GM19463 (cell line): Measurements from ENCODE around the gene HYKK.
"Not testable (repeated sequence)": the region's sequence is repeated elsewhere in the genome, so short reads cannot be mapped to it uniquely, and the experiment has no call there.

Source experiments
- ATAC-seq: cut with Tn5 transposase; IDR thresholded peaks from one replicate; pipeline ENCODE4 v1.9.1; 2021; ENCODE audit warnings: mild to moderate bottlenecking, moderate library complexity; ENCODE audit not compliant: unreplicated experiment

Gene HYKK, protein sequence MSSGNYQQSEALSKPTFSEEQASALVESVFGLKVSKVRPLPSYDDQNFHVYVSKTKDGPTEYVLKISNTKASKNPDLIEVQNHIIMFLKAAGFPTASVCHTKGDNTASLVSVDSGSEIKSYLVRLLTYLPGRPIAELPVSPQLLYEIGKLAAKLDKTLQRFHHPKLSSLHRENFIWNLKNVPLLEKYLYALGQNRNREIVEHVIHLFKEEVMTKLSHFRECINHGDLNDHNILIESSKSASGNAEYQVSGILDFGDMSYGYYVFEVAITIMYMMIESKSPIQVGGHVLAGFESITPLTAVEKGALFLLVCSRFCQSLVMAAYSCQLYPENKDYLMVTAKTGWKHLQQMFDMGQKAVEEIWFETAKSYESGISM

DNA sequence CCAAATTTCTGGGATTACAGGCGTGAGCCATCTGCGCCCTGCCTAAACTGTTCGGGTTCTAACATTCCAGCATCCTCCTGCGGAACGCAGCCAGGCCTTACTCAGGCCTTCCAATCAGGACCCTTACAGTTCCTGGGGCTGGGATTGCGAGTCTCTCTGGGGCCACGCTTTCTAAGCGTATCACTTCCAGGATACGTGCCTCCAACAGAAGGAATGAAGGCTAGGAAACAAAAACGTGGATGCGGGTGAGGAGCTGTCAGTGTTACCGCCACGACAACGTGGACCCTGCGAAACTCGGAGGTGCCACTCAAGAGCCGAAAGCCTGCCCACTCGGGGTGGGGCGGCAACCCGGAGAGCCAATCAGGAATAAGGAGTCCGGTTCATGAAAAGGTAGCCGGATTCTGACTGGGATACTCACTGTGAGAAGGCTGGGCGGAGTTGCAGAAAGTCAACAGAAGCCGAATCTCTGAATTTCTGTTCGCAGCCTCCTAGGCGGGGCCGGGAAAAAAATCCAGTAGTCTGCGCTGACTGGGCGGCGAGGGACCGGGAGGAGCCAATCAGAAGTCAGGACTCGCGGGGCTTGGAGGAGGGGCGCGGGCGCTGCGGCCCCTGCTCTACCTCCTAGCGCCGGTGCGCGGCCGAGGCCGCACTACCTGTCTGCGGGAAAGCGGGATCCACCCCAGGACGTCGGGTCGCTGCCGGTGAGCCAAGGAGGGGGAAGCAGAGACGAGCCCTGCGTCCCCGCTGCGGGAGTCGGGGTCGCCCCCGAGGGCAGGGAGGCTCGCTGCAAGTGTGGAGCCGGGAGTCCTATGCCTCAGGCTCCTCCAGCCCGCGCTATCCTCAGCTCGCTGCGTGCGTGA is at the start of gene HYKK:
HYKK (plus strand) TSS at position 607 of the 860 bp plus-strand sequence. CDS start 5,512 bp downstream, outside the sequence.
- ATAC-seq = peak; percentile 92

DNA sequence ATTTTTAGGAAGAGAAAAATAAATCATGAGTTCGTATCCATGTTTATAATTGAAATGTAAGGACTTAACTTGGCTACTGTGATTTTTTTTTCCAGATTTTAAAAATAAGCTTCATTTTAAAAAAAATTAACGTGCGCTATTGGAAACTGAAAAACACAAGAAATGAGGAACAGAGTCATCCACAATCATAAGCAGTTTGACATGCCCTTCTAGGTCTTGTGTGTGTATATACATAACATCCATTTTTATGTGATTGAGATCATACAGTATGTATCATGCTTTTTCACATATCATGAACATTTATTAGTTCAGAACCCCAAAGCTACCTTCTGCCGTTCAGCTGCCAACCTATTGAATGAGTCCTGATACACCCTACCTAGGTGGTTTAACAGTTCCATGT is 46.6 kb upstream of the HYKK start:
- no peak for ATAC-seq

- ATAC-seq = no peak
Measured at GRCh38 chr15:78461171-78461888, 46.0 kb upstream of the HYKK start.

DNA sequence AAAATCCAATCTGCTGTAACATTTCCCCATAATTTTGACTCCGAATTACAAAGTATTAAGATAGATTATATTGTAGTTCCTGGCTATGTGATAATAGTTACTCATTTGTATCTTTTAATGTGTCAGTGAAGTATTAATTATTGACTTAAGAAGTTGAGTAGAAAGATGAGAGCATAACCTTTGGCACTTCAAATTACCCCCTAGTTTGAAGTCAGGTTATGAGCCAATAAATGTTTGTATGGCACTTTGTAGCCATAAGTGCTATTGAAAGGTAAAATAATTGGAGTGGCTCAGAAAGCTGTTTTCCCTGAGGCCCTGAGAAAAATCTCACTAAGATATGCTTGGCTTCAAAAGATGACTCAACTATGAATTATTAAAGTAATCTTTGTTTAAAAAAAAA is 38.3 kb upstream of the HYKK start:
- ATAC-seq = no peak

GRCh38 chr15:78477295-78477694 is 30.1 kb upstream of the HYKK start:
- no peak for ATAC-seq

DNA sequence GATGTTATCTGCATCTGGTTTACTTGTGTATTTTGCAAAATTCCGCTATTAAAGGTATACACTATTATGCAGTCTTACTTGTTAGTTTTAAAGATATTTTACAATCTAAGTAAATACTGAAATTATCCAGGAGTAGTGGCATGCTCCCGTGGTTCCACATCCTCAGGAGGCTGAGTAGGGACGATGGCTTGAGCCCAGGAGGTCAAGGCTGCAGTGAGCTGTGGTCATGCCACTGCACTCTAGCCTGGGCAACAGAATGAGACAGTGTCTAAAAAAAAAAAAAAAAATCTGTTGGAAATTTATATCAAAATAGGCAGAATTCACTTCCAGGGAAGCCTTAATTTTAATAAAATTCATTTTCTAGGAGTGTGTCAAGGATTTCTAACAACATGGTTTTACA is 27.7 kb upstream of the HYKK start:
- no peak for ATAC-seq

GRCh38 chr15:78481917-78482316 is 25.5 kb upstream of the HYKK start:
- ATAC-seq = no peak

DNA sequence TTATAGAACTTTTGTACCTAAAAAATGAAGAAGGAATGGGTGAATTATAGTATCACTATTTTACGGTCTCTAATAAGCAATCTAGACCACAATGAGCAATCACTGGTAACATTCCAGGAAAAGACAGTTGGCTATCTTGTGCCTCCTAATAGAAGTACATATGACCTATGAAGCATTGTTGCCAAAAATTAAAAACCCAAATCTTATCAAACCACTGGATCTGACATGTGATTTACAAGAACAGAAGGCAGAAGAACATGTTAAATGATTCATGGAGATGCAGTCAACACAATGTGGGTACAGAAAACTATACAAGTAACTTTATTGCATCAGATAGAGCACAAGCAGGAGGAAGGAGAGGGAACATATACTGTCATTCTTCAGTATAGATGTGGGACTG is 14.5 kb upstream of the HYKK start:
- no peak for ATAC-seq

- no peak for ATAC-seq
Measured at GRCh38 chr15:78501857-78502256, 5.5 kb upstream of the HYKK start.

DNA sequence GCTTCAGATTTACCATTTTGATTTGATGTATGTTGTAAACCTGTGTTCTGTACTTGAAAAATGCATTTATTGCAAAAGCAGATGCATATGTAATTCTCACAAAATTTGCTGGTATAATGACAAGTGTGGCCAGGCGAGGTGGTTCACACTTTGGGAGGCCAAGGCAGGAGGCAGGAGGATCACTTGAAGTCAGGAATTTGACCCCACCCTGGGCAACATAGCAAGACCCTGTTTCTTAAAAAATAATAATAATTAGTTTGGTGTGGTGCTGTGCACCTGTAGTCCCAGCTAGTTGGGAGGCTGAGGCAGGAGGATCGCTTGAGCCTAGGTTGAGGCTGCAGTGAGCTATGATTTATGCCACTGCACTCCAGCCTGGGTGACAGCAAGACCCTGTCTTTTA is 4.7 kb upstream of the HYKK start:
- no peak for ATAC-seq

- ATAC-seq = no peak
Measured at GRCh38 chr15:78507831-78508160, 419 bp downstream of the HYKK start.

- ATAC-seq = no peak
Measured at GRCh38 chr15:78508272-78508671, 895 bp downstream of the HYKK start.

- no peak for ATAC-seq
Measured at GRCh38 chr15:78509726-78510312, 2.4 kb downstream of the HYKK start.

DNA sequence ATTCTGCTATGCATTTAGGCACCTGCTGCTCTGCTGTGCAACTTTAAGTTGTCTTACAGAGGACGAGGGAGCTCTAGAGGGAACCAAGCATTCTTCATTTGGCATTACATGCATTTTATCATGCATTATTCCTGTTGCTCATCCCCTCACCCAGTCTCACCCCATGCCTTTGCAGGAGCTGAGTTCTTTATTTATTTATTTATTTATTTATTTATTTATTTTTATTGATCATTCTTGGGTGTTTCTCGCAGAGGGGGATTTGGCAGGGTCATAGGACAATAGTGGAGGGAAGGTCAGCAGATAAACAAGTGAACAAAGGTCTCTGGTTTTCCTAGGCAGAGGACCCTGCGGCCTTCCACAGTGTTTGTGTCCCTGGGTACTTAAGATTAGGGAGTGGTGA is 12.7 kb downstream of the HYKK start:
- ATAC-seq = not testable (repeated sequence)

DNA sequence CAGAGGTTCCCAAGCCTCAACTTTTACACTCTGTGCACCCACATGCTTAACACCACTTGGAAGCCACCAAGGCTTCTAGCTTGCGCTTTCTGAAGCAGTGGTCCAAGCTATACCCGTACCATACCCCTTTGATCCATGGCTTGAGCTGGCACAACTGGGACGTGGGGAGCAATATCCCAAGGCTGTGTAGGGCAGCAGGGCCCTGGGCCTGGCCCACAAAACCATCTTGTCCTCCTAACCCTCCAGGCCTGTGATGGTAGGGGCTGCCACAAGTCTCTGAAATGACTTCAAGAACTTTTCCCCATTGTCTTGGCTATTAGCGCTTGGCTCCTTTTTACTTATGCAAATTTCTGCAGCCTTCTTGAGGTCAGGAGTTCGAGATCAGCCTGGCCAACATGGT is 16.9 kb downstream of the HYKK start:
- ATAC-seq = no peak

- no peak for ATAC-seq
Measured at GRCh38 chr15:78527325-78527724, 19.9 kb downstream of the HYKK start.

GRCh38 chr15:78533331-78533730 is 26.0 kb downstream of the HYKK start:
- ATAC-seq = no peak

DNA sequence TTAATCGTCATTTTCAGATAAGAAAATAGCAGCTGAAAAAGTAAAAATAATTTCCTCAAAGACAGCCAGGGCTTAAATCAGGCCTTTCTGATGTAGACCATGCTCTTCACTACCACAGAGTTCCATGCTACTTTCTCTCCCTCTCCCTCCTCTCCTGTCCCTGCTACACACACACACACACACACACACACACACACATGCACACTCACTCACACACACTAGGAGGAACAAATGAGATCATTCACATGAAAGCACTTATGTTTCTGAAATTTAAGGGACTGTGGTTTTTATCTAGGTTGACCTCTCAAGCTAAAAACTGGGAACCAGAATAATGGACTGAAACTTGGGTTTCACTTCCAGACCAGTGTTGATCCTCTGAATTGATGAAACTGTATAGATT is 28.8 kb downstream of the HYKK start:
- no peak for ATAC-seq

DNA sequence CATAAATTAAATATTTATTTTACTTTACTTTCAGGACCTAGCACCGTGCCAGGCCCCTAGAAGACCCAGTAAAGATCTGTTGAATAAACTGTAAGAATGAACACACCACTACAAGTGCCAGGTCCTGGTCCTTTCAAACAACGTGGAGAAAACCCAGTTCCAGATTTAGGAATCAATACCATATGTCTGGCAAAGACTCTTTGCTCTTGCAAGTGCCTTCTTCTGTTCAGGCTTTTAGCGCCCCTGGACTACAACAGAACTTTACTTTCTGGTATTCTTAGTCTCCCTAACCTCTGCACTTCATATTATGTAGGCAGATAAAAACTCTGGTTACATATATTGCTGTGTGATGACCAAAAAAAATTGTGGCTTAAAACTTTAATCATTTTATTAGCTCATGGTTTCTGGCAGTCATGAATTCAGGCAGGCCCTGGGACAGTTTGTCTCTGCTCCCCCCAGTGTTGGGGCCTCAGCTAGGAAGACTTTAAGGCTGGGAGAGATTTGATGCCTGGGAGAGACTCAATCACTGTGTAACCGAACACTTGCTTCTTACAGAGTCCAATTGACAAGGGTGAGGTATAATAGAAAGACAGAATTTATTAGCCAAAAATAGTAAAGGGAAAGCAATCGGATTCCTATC is 30.0 kb downstream of the HYKK start:
- ATAC-seq = no peak

GRCh38 chr15:78538358-78538757 is 31.0 kb downstream of the HYKK start:
- no peak for ATAC-seq
